ENCODE results near the gene KRT17. TPM values are rescaled to one million over a fixed set of nuclear protein-coding genes. Genes with fewer than 3 reads are reported as not detected.

The KRT17 gene
- total RNA-seq, 4 donors from 2014 or later: 0.58 to 5.6 (median 1.2) TPM; not detected in 1

GRCh38 chr17:41657176-41657754 is 32.9 kb upstream of the KRT17 start:
- H3K36me3 ChIP-seq: no peaks in the 10 kb centered on the region
- H3K27ac ChIP-seq (replicated peaks in 1 of 4): no peak overlapping the region
- 88% methylated on average over 11 of the region's 16 CpGs for WGBS
- no peaks in the 10 kb centered on the region for H3K9me3 ChIP-seq
- intact Hi-C loops (cut with DNase I): no loop called here
- peaks cover 0 to 28% (median 19%) of the 10 kb centered on the region in 4 donors for H3K4me1 ChIP-seq
- H3K4me3 ChIP-seq: no peak overlapping the region
- H3K27me3 ChIP-seq: no peaks in the 10 kb centered on the region
- no peak for DNase-seq (ENCODE audit: extremely low spot score)
- TF ChIP-seq CTCF (IDR thresholded peaks at IDR 0.05) (no peak), POLR2AphosphoS5 (IDR thresholded peaks at IDR 0.05) (no peak), POLR2A (IDR thresholded peaks at IDR 0.05; ENCODE audit: low read depth) (no peak), EP300 (IDR thresholded peaks at IDR 0.05) (no peak)

GRCh38 chr17:41656249-41657023 is 32.1 kb upstream of the KRT17 start:
- Histone ChIP-seq H3K27ac (replicated peaks in 1 of 4) (peak overlapping the region; percentile 60 to 73 (median 65)), H3K27me3 (no peaks in the 10 kb centered on the region), H3K4me1 (peaks cover 0 to 34% (median 25%) of the 10 kb centered on the region in 4 donors), H3K36me3 (no peaks in the 10 kb centered on the region), H3K9me3 (no peaks in the 10 kb centered on the region), H3K4me3 (no peak overlapping the region)
- no peak for DNase-seq (ENCODE audit: extremely low spot score)
- intact Hi-C loops (cut with DNase I): no loop called here
- WGBS: 90% methylated on average over 7 of the region's 16 CpGs
- TF ChIP-seq POLR2AphosphoS5 (IDR thresholded peaks at IDR 0.05) (no peak), POLR2A (IDR thresholded peaks at IDR 0.05; ENCODE audit: low read depth) (no peak), EP300 (IDR thresholded peaks at IDR 0.05) (no peak), CTCF (IDR thresholded peaks at IDR 0.05) (no peak)

- no peak overlapping the region for H3K4me3 ChIP-seq
- no peaks in the 10 kb centered on the region for H3K27me3 ChIP-seq
- H3K27ac ChIP-seq (replicated peaks in 1 of 4): peak overlapping the region; percentile 60 to 73 (median 65)
- no peaks in the 10 kb centered on the region for H3K36me3 ChIP-seq
- peaks cover 0 to 41% (median 32%) of the 10 kb centered on the region in 4 donors for H3K4me1 ChIP-seq
- no peak for TF ChIP-seq POLR2A (IDR thresholded peaks at IDR 0.05; ENCODE audit: low read depth)
- H3K9me3 ChIP-seq: no peaks in the 10 kb centered on the region
- no peak for DNase-seq (ENCODE audit: extremely low spot score)
- intact Hi-C loops (cut with DNase I): no loop called here
- WGBS: 56% methylated on average over 12 of the region's 18 CpGs
These were observed 31.3 kb upstream of the KRT17 start for GRCh38 chr17:41655611-41656111.

GRCh38 chr17:41654678-41655607 is 30.6 kb upstream of the KRT17 start:
- DNase-seq (ENCODE audit: extremely low spot score): no peak
- WGBS: 85% methylated on average over 17 of the region's 24 CpGs
- intact Hi-C loops (cut with DNase I): no loop called here
- H3K36me3 ChIP-seq: no peaks in the 10 kb centered on the region
- no peaks in the 10 kb centered on the region for H3K27me3 ChIP-seq
- no peak for TF ChIP-seq CTCF (IDR thresholded peaks at IDR 0.05)
- no peak for TF ChIP-seq EP300 (IDR thresholded peaks at IDR 0.05)
- TF ChIP-seq POLR2A (IDR thresholded peaks at IDR 0.05; ENCODE audit: low read depth): no peak
- no peak for TF ChIP-seq POLR2AphosphoS5 (IDR thresholded peaks at IDR 0.05)
- H3K4me1 ChIP-seq: peaks cover 0 to 41% (median 32%) of the 10 kb centered on the region in 4 donors
- no peak overlapping the region for H3K4me3 ChIP-seq
- peak overlapping the region; percentile 60 to 73 (median 65) for H3K27ac ChIP-seq (replicated peaks in 1 of 4)
- H3K9me3 ChIP-seq: no peaks in the 10 kb centered on the region
